ENCODE results near the gene TMEM178B. TPM values are rescaled to one million over a fixed set of nuclear protein-coding genes. Genes with fewer than 3 reads are reported as not detected.

TMEM178B gene
- total and polyA plus RNA-seq, 2 of the 4 experiments (the other 2 are of a cell fraction), result under 0.01 to 0.05 TPM

- CTCF ChIA-PET, result no interaction called here
- intact Hi-C loops (cut with micrococcal nuclease), result no loop called here
Measured at GRCh38 chr7:141349338-141349737, 275.5 kb downstream of the TMEM178B start.

More at GRCh38 chr7:141349338-141349737, 275.5 kb downstream of the TMEM178B start:
- no peak overlapping the region for H3K4me3 ChIP-seq (ENCODE audit: insufficient read depth, low read depth, low read length)
- dilution Hi-C loops (cut with HindIII; ENCODE audit: low sequenced_read_pairs, unreplicated experiment) (no loop called here), in situ Hi-C loops (cut with MboI; ENCODE audit: low sequenced_read_pairs) (no loop called here)
- no peak overlapping the region for H3K14ac ChIP-seq (replicated peaks; ENCODE audit: low read depth, low read length)
- no peaks in the 10 kb centered on the region for H4K20me1 ChIP-seq (ENCODE audit: insufficient read depth, low read length)
- no peak overlapping the region for H2BK15ac ChIP-seq (ENCODE audit: low read depth, low read length)
- H3K27me3 ChIP-seq (ENCODE audit: control insufficient read depth, insufficient read depth, low read length), result no peaks in the 10 kb centered on the region
- no peaks in the 10 kb centered on the region for H3K36me3 ChIP-seq (ENCODE audit: control insufficient read depth, insufficient read depth, low read length)
- no peak overlapping the region for H2AFZ ChIP-seq (replicated peaks; ENCODE audit: low read length, poor library complexity)
- no peak for DNase-seq
- no peak overlapping the region for H4K5ac ChIP-seq (ENCODE audit: low read depth, low read length)
- H3K9me1 ChIP-seq (ENCODE audit: insufficient read depth, low read length), result no peaks in the 10 kb centered on the region
- H2AK9ac ChIP-seq (replicated peaks; ENCODE audit: low read depth, low read length, poor library complexity), result no peak overlapping the region
- no TSS peak for BruUV-seq (replicated peaks)
- no peak overlapping the region for H3K56ac ChIP-seq (ENCODE audit: extremely low read depth, insufficient read depth, low read length)
- H3K9ac ChIP-seq (ENCODE audit: low read depth, low read length), result no peak overlapping the region
- no peak overlapping the region for H3K18ac ChIP-seq (ENCODE audit: low read depth, low read length)
- no peak overlapping the region for H2BK120ac ChIP-seq (ENCODE audit: low read depth, low read length)
- H3K9me3 ChIP-seq (ENCODE audit: control insufficient read depth, insufficient read depth, low read length), result peaks cover 4% of the 10 kb centered on the region
- H3K27ac ChIP-seq (ENCODE audit: insufficient read depth, low read length), result no peak overlapping the region
- H4K8ac ChIP-seq (ENCODE audit: low read depth in 2 of 2, low read length in 2 of 2), result no peak overlapping the region
- WGBS, 2 experiments (ENCODE audit: extremely low coverage in 2 of 2, insufficient read length in 1 of 2), result 22% methylated on average over 3 of the region's 5 CpGs; no CpG with 5 or more reads in 1 of the 2 experiments
- H3K4me1 ChIP-seq (ENCODE audit: control insufficient read depth, insufficient read depth, low read length), result no peaks in the 10 kb centered on the region
- no peak overlapping the region for H2AK5ac ChIP-seq (ENCODE audit: low read depth, low read length)
- no peak overlapping the region for H3K23ac ChIP-seq (ENCODE audit: low read depth, low read length)
- TF ChIP-seq MAFK (IDR thresholded peaks at IDR 0.05; ENCODE audit: low read depth, low read length) (no peak), ELK1 (IDR thresholded peaks at IDR 0.05; ENCODE audit: borderline replicate concordance, low read depth, low read length) (no peak), SMC3 (IDR thresholded peaks at IDR 0.05; ENCODE audit: low read depth, low read length) (no peak), CTCF (conservative IDR thresholded peaks at IDR 0.05; ENCODE audit: low read depth, low read length) (no peak), POLR2A (IDR thresholded peaks at IDR 0.05; ENCODE audit: low read depth, low read length) (no peak), USF2 (IDR thresholded peaks at IDR 0.05; ENCODE audit: low read depth, low read length) (no peak), NFE2L2 (IDR thresholded peaks at IDR 0.05; ENCODE audit: low read depth, low read length) (no peak), RFX5 (IDR thresholded peaks at IDR 0.05; ENCODE audit: low read depth, low read length) (no peak), CHD1 (IDR thresholded peaks at IDR 0.05; ENCODE audit: low read depth, low read length) (no peak), MXI1 (IDR thresholded peaks at IDR 0.05; ENCODE audit: borderline replicate concordance, low read depth, low read length) (no peak), MAZ (IDR thresholded peaks at IDR 0.05; ENCODE audit: borderline replicate concordance, low read depth, low read length) (no peak), FOS (IDR thresholded peaks at IDR 0.05; ENCODE audit: low read depth, low read length) (no peak)
- no peak overlapping the region for H3K4me2 ChIP-seq (ENCODE audit: low read depth, low read length)
- H3K79me1 ChIP-seq (ENCODE audit: low read depth in 1 of 2, low read length in 2 of 2), result no peaks in the 10 kb centered on the region
- H4K91ac ChIP-seq (ENCODE audit: insufficient read depth, low read depth, low read length), result no peak overlapping the region
- no peak overlapping the region for H3K4ac ChIP-seq (ENCODE audit: low read depth, low read length)
- H2BK20ac ChIP-seq (ENCODE audit: low read depth, low read length), result no peak overlapping the region
- H2BK5ac ChIP-seq (ENCODE audit: low read depth, low read length, poor library complexity, severe bottlenecking), result no peak overlapping the region
- POLR2A ChIA-PET (ENCODE audit: unreplicated experiment), result no interaction called here
- ATAC-seq (ENCODE audit: low read depth), result no peak

All from IMR-90 (cell line).